ENCODE measurements around the gene LUC7L3.

DNA sequence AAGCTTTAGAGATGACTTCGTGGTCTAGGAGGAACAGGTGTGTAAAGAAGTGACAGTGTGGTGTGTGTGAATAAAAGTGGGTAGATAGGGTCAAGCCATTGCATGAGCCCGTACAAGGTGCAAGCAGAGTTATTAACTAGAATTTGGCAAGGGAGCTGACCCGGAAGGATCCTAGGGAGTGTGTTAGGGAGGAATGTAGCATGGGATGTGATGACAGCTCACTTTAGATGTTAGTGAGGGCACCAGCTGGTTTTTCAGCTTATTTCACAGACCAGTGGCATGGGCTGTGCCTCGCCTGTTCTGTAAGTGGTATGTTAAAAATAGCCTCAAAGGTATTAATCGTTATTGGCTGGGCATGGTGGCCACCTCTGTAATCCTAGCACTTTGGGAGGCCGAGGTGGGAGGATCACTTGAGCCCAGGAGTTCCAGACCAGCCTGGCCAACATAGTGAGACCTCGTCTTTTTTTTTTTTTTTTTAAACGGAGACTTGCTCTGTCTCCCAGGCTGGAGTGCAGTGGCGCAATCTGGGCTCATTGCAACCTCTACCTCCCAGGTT, 39.7 kb downstream of the LUC7L3 start:
- TF ChIP-seq, protein P1, sequence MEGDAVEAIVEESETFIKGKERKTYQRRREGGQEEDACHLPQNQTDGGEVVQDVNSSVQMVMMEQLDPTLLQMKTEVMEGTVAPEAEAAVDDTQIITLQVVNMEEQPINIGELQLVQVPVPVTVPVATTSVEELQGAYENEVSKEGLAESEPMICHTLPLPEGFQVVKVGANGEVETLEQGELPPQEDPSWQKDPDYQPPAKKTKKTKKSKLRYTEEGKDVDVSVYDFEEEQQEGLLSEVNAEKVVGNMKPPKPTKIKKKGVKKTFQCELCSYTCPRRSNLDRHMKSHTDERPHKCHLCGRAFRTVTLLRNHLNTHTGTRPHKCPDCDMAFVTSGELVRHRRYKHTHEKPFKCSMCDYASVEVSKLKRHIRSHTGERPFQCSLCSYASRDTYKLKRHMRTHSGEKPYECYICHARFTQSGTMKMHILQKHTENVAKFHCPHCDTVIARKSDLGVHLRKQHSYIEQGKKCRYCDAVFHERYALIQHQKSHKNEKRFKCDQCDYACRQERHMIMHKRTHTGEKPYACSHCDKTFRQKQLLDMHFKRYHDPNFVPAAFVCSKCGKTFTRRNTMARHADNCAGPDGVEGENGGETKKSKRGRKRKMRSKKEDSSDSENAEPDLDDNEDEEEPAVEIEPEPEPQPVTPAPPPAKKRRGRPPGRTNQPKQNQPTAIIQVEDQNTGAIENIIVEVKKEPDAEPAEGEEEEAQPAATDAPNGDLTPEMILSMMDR (IDR thresholded peaks at IDR 0.05; ENCODE audit: extremely low read depth in 1 of 2, insufficient read depth in 1 of 2, low read depth in 1 of 2, low read length in 2 of 2): no peak
- TF ChIP-seq POLR2A (IDR thresholded peaks at IDR 0.05; ENCODE audit: low read depth, low read length) (no peak), POLR2AphosphoS5 (IDR thresholded peaks at IDR 0.05; ENCODE audit: insufficient read depth, low read depth, low read length) (no peak), EZH2 (IDR thresholded peaks at IDR 0.05; ENCODE audit: borderline replicate concordance, low read depth, low read length, severe bottlenecking) (no peak), JUN (IDR thresholded peaks at IDR 0.05; ENCODE audit: borderline replicate concordance, insufficient read depth, insufficient read length, low read depth) (no peak), FOS (IDR thresholded peaks at IDR 0.05; ENCODE audit: borderline replicate concordance, insufficient read depth, low read length) (no peak), MYC (IDR thresholded peaks at IDR 0.05; ENCODE audit: low read depth, low read length) (no peak), GATA2 (IDR thresholded peaks at IDR 0.05; ENCODE audit: insufficient read depth, insufficient read length, low read depth, low read length) (no peak)
- TF ChIP-seq, protein P2, sequence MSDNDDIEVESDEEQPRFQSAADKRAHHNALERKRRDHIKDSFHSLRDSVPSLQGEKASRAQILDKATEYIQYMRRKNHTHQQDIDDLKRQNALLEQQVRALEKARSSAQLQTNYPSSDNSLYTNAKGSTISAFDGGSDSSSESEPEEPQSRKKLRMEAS (IDR thresholded peaks at IDR 0.05; ENCODE audit: insufficient read depth, insufficient read length): no peak
